ENCODE results near the gene GLMN.

The GLMN gene

GRCh38 chr1:92329347-92330129 lies 30.8 kb upstream of the GLMN start:
- no peak for TF ChIP-seq CTCF (IDR thresholded peaks at IDR 0.05)
- Histone ChIP-seq H3K4me3 (no peak overlapping the region), H3K27ac (no peak overlapping the region)
- no peak for DNase-seq (ENCODE audit: low spot score)

DNA sequence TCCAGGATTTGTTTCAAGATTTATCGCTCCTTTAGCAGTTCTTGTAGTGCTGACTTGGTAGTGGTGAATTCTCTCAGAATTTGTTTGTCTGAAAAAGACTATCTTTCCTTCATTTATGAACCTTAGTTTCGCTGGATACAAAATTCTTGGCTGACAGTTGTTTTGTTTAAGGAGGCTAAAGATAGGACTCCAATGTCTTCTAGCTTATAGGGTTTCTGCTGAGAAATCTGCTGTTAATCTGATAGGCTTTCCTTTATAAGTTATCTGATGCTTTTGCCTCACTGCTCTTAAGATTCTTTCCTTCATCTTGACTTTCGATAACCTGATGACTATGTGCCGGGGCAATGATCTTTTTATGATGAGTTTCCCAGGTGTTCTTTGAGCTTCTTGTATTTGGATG lies 29.0 kb upstream of the GLMN start:
- H3K27ac ChIP-seq = no peak overlapping the region

DNA sequence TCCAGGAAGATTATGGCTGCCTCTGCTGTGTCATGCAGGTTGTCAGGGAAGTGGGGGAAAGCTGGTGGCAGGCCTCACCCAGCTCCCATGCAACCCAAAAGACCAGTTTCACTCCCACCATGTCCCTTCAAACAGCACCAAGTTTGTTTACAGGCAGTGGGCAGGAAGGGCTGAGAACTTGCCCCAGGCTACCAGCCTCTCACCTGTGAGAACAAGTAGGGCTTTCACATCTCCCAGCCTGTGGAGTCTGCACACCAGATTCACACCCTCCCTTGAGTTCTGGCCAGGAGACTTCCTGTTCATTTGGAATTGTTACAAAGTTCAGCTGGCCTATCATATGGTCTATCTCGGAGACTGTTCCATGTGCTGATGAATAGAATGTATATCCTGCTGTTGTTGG lies 27.9 kb upstream of the GLMN start:
- no peak overlapping the region for H3K27ac ChIP-seq
- TF ChIP-seq CTCF (IDR thresholded peaks at IDR 0.05) = no peak
- no peak for DNase-seq (ENCODE audit: low spot score)
- H3K4me3 ChIP-seq = no peak overlapping the region

More for the DNA sequence above, 29.0 kb upstream of the GLMN start:
- no peak for DNase-seq (ENCODE audit: low spot score)
- no peak overlapping the region for H3K4me3 ChIP-seq
- no peak for TF ChIP-seq CTCF (IDR thresholded peaks at IDR 0.05)

DNA sequence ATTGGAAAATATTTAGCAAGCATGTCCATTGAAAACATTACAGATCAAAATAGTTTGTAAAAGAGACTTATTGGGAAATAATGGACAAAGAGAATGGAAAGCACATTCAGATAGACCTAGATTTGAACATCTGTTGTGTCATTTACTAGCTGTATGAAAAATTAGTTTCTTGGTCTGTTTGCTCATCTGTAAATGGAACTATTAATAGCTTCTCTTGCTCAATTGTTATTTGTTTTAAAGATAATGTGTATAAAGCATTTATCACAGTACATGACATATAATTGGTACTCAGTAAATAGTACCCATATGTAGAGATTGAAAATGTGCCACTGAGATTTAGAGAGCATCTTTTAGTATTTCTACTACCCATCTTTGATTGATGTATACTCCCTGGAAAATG lies 26.0 kb upstream of the GLMN start:
- DNase-seq (ENCODE audit: low spot score) = no peak
- no peak overlapping the region for H3K27ac ChIP-seq
- no peak overlapping the region for H3K4me3 ChIP-seq
- TF ChIP-seq CTCF (IDR thresholded peaks at IDR 0.05) = no peak

- Histone ChIP-seq H3K27ac (no peak overlapping the region), H3K4me3 (no peak overlapping the region)
- TF ChIP-seq CTCF (IDR thresholded peaks at IDR 0.05) = no peak
- no peak for DNase-seq (ENCODE audit: low spot score)
These were observed 25.0 kb upstream of the GLMN start for GRCh38 chr1:92323473-92324453.

DNA sequence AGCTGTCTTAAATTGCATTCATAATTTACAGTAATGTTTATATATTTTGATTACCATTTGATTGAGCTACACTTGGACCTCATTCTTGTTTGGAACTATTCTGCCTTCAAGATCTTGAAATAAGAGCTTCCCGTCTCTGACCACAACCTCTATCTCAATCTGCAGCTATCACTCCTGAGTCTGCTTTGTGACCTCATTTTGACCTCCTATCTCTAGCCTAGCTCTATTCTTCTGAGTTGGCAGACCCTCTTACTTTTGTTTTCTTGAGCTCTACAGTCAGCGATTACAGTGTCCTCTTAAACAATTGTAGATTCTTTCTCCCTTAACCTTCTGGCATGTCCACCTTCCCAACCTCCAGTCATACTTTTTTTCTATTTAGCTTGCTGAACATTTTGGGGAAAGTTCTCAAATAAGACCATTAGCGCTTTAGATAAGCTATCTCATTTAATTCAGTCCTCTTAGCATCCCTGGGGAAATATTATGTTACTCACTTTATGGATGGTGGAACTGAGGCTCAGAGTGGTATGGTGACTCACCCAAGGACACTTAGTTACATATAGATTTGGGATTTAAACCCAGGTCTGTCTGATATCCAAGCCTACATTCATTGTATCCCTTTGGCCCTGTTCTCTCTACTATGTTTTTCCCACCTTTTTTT lies 19.2 kb upstream of the GLMN start:
- H3K4me3 ChIP-seq = no peak overlapping the region

More for the DNA sequence above, 19.2 kb upstream of the GLMN start:
- no peak overlapping the region for H3K27ac ChIP-seq
- DNase-seq (ENCODE audit: low spot score) = no peak
- no peak for TF ChIP-seq CTCF (IDR thresholded peaks at IDR 0.05)
